GM12878 (cell line): ENCODE data around the gene SLC35C1. TPM values are rescaled to one million over a fixed set of nuclear protein-coding genes. Genes with fewer than 3 reads are reported as not detected.

Source experiments
- ATAC-seq: fragments of 200-7000 bp; cut with Tn5 transposase; 3 replicates; pipeline ENCODE4 v1.9.1; 2020; ENCODE audit warnings: mild to moderate bottlenecking, moderate library complexity
- BruUV-seq: library from RNA; stranded (reverse); fragments of 400-500 nt; replicated peaks from 2 replicates; lab custom pipeline; 2021; lab: Mats Ljungman, UMichigan
- CTCF ChIA-PET: fragments of 300-600 bp; sonication (Branson Sonifier 250); formaldehyde crosslinking; extraction: SDS; loops from one replicate; lab custom pipeline; 2021; ENCODE audit warnings: inconsistent platforms; lab: Yijun Ruan, JAX
- POLR2A ChIA-PET: fragments of 350-600 bp; formaldehyde crosslinking; extraction: SDS; loops from one replicate; lab custom pipeline; 2021; ENCODE audit warnings: inconsistent platforms; lab: Charles Lee
- RAD21 ChIA-PET: fragments of 300-600 bp; sonication (Branson Sonifier 250); formaldehyde crosslinking; loops from one replicate; lab custom pipeline; 2023; ENCODE audit warnings: antibody characterized with exemption; ENCODE audit not compliant: unreplicated experiment; lab: Charles Lee
- SMC1A ChIA-PET: fragments of 300-600 bp; sonication (Branson Sonifier 250); formaldehyde crosslinking; loops from one replicate; lab custom pipeline; 2023; ENCODE audit not compliant: unreplicated experiment, uncharacterized antibody; lab: Charles Lee
- DNase-seq: peaks from one replicate; pipeline ENCODE4 v3.0.0-alpha.2; 2011; ENCODE audit warnings: low read depth, low spot score
- FAIRE-seq: peaks from 3 replicates; lab custom pipeline; 2011; peaks lifted over from hg19 to GRCh38; lab: Jason Lieb, UNC
- H2AFZ ChIP-seq: 2 replicates; pipeline ENCODE4 v1.6.0; 2011; ENCODE audit warnings: low read depth, low read length, control low read depth; ENCODE audit not compliant: control insufficient read depth
- H3K27ac ChIP-seq: 2 replicates; pipeline ENCODE4 v1.5.1; 2011; ENCODE audit warnings: control low read depth; ENCODE audit not compliant: control insufficient read depth, insufficient read depth
- H3K27me3 ChIP-seq, 2 experiments: replicated peaks in 1 of 2; 2 replicates each; pipeline versions ENCODE4 v1.6.0 to v1.6.1; 2011; ENCODE audit warnings: low read length in 1 of 2; ENCODE audit not compliant: control insufficient read depth in 2 of 2, insufficient read depth in 2 of 2
- H3K36me3 ChIP-seq, 2 experiments: 2 replicates each; pipeline ENCODE4 v1.5.1; 2011; ENCODE audit warnings: low read length in 1 of 2; ENCODE audit not compliant: control insufficient read depth in 2 of 2, insufficient read depth in 2 of 2
- H3K4me1 ChIP-seq: 2 replicates; pipeline ENCODE4 v1.6.1; 2011; ENCODE audit warnings: mild to moderate bottlenecking, low read length, moderate library complexity, mixed read lengths; ENCODE audit not compliant: control insufficient read depth, insufficient read depth
- H3K4me2 ChIP-seq: 2 replicates; pipeline ENCODE4 v1.6.0; 2011; ENCODE audit warnings: control low read depth; ENCODE audit not compliant: control insufficient read depth, insufficient read depth
- H3K4me3 ChIP-seq: fragments of 200-600 bp; sonication (generic); 2 replicates; pipeline ENCODE4 v1.5.1; 2016
- H3K79me2 ChIP-seq: 2 replicates; pipeline ENCODE4 v1.6.0; 2011; ENCODE audit warnings: low read length; ENCODE audit not compliant: control insufficient read depth, insufficient read depth
- H3K9ac ChIP-seq: 2 replicates; pipeline ENCODE4 v1.8.0; 2011; ENCODE audit warnings: low read length, control low read depth, mixed read lengths; ENCODE audit not compliant: control insufficient read depth, insufficient read depth
- H3K9me3 ChIP-seq: replicated peaks from 3 replicates; pipeline ENCODE4 v1.5.1; 2011; ENCODE audit warnings: mild to moderate bottlenecking, low read length; ENCODE audit not compliant: control insufficient read depth, insufficient read depth
- H4K20me1 ChIP-seq: 2 replicates; pipeline ENCODE4 v1.6.0; 2011; ENCODE audit not compliant: control insufficient read depth, insufficient read depth
- ASH2L ChIP-seq: fragments of 300-600, 200-600 bp; sonication (generic); IDR thresholded peaks from 2 replicates; pipeline ENCODE4 v1.6.1; 2017; ENCODE audit warnings: low read depth, mild to moderate bottlenecking, borderline replicate concordance
- ATF7 ChIP-seq: fragments of 450-650 bp; IDR thresholded peaks from 2 replicates; pipeline ENCODE4 v1.6.1; 2016; ENCODE audit warnings: low read depth, mild to moderate bottlenecking
- CHD4 ChIP-seq: fragments of 200-600 bp; sonication (generic); IDR thresholded peaks from 2 replicates; pipeline ENCODE4 v1.6.1; 2016; ENCODE audit warnings: mild to moderate bottlenecking
- FOS ChIP-seq: IDR thresholded peaks from 3 replicates; pipeline ENCODE4 v1.6.1; 2011; ENCODE audit warnings: borderline replicate concordance; ENCODE audit not compliant: insufficient read length; ENCODE audit errors: extremely low read depth
- IKZF2 ChIP-seq, 2 experiments: fragments of 450-650 bp; IDR thresholded peaks; 2 replicates each; pipeline ENCODE4 v1.6.1; 2017; ENCODE audit warnings: mild to moderate bottlenecking in 2 of 2, moderate library complexity in 2 of 2
- IRF4 ChIP-seq: IDR thresholded peaks from 2 replicates; pipeline ENCODE4 v1.6.1; 2011; ENCODE audit warnings: low read depth, low read length
- JUNB ChIP-seq: IDR thresholded peaks from 2 replicates; pipeline ENCODE4 v1.6.1; 2016; ENCODE audit warnings: antibody characterized with exemption, mild to moderate bottlenecking
- LARP7 ChIP-seq: fragments of 450-650 bp; IDR thresholded peaks from 2 replicates; pipeline ENCODE4 v1.6.1; 2017; ENCODE audit warnings: mild to moderate bottlenecking
- MEF2B ChIP-seq: fragments of 450-650 bp; IDR thresholded peaks from 2 replicates; pipeline ENCODE4 v1.6.1; 2018; ENCODE audit warnings: mild to moderate bottlenecking, moderate library complexity; ENCODE audit not compliant: partially characterized antibody, poor library complexity, severe bottlenecking
- MYB ChIP-seq: fragments of 150-350 bp; IDR thresholded peaks from 2 replicates; pipeline ENCODE4 v1.6.1; 2014; ENCODE audit warnings: mild to moderate bottlenecking, low read depth, low read length, borderline replicate concordance
- NFIC ChIP-seq: IDR thresholded peaks from 2 replicates; pipeline ENCODE4 v1.6.1; 2012; ENCODE audit warnings: low read depth, mild to moderate bottlenecking, inconsistent platforms, low read length, moderate library complexity
- NFYB ChIP-seq: IDR thresholded peaks from 2 replicates; pipeline ENCODE4 v1.6.1; 2011; ENCODE audit warnings: low read depth, mild to moderate bottlenecking, low read length, improper control_type of control experiment, moderate library complexity; ENCODE audit not compliant: insufficient read depth
- NR2C1 ChIP-seq: fragments of 450-650 bp; IDR thresholded peaks from 2 replicates; pipeline ENCODE4 v1.6.1; 2017; ENCODE audit warnings: antibody characterized with exemption, mild to moderate bottlenecking, moderate library complexity
- PML ChIP-seq: IDR thresholded peaks from 2 replicates; pipeline ENCODE4 v1.6.1; 2012; ENCODE audit warnings: low read length, inconsistent platforms
- RB1 ChIP-seq: fragments of 450-650 bp; formaldehyde crosslinking; IDR thresholded peaks from 2 replicates; pipeline ENCODE4 v1.6.1; 2017; ENCODE audit warnings: mild to moderate bottlenecking, borderline replicate concordance
- RELA ChIP-seq: fragments of 450-650 bp; IDR thresholded peaks from 2 replicates; pipeline ENCODE4 v1.8.0; 2014; ENCODE audit warnings: borderline replicate concordance; ENCODE audit not compliant: partially characterized antibody
- SIN3A ChIP-seq: IDR thresholded peaks from 2 replicates; pipeline ENCODE4 v1.6.1; 2012; ENCODE audit warnings: low read depth, low read length, improper control_type of control experiment
- SREBF2 ChIP-seq: IDR thresholded peaks from 2 replicates; pipeline ENCODE4 v1.6.1; 2012; ENCODE audit warnings: mild to moderate bottlenecking, low read length
- STAT1 ChIP-seq: fragments of 450-650 bp; conservative IDR thresholded peaks from 2 replicates; pipeline ENCODE4 v1.6.1; 2014; ENCODE audit warnings: antibody characterized with exemption, mild to moderate bottlenecking
- TCF3 ChIP-seq: IDR thresholded peaks from 2 replicates; pipeline ENCODE4 v1.6.1; 2012; ENCODE audit warnings: low read depth, mild to moderate bottlenecking, low read length, borderline replicate concordance; ENCODE audit not compliant: insufficient read depth
- YY1 ChIP-seq: IDR thresholded peaks from 2 replicates; pipeline ENCODE4 v1.6.1; 2011; ENCODE audit warnings: low read depth, mild to moderate bottlenecking, low read length
- WGBS: methylation state at CpG from one replicate; pipeline ENCODE4 v1.1.6; 2016; ENCODE audit warnings: low lambda C conversion rate; ENCODE audit not compliant: insufficient replicate concordance, insufficient coverage; ENCODE audit errors: missing lambda C conversion rate; 5-methylcytosine and 5-hydroxymethylcytosine counted together
- in situ Hi-C: fragments of 300-500 bp; cut with MboI; formaldehyde crosslinking; loops from 9 replicates; pipeline ENCODE4 v1.14.3; 2018; ENCODE audit warnings: mixed read lengths
- intact Hi-C: fragments of 100-400 bp; cut with micrococcal nuclease; formaldehyde crosslinking; loops from one replicate; pipeline ENCODE4 v1.14.2; 2022; ENCODE audit not compliant: unreplicated experiment
- polyA plus RNA-seq, 11 experiments: library from polyadenylated mRNA; depleted of rRNA in 4 of 11; unstranded in 6 of 11; stranded (reverse) in 5 of 11; fragments of >200 nt; fragmentation: Nextera tagmentation in 4 of 11; fragmentation: Illumina TruSeq in 1 of 11; extraction: Ambion mirVana in 4 of 11; extraction: Trizol in 1 of 11; gene quantifications; 1 replicate in 1 of 11; 2 replicates in 10 of 11; pipeline versions ENCODE4 v1.2.1 to v1.2.3, GENCODE V29; 2011 to 2016; ENCODE audit warnings: inconsistent platforms in 2 of 11, missing spikeins in 2 of 11, low read depth in 1 of 11
- total RNA-seq, 4 experiments: library from RNA; depleted of rRNA in 3 of 4; stranded (reverse); fragments of >200 nt in 3 of 4; fragmentation: Illumina TruSeq in 1 of 4; extraction: Trizol in 1 of 4; gene quantifications; 2 replicates each; pipeline versions ENCODE4 v1.2.1 to v1.2.3, GENCODE V29; 2013 to 2021
- TF ChIP-seq, protein P1 (sequence below): IDR thresholded peaks from 2 replicates; pipeline ENCODE4 v1.6.1; 2011; ENCODE audit warnings: low read depth, mild to moderate bottlenecking, low read length, moderate library complexity, borderline replicate concordance; ENCODE audit errors: extremely low read depth

Gene SLC35C1
- total and polyA plus RNA-seq, 10 of the 15 experiments (the other 5 are each of a cell fraction or from before 2014, with no cell fraction given): 0.55 to 9.7 (median 4.3) TPM

DNA sequence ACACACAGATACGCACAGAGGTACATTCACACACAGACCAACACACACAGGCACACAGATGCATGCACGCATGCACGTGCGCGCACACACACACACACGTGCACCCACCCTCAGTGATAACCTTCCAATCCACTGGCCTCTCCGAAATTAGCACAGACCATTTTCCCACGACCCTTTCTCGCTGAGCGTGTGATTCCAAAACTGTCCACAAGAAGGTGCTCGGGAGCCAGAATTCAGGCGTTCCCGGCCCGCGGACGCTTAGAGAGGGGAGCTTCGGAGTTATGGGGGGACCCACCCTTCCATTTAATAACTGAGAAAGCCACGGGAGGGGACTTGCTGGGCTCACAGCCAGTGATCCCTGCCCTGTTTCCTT, 33.8 kb upstream of the SLC35C1 start (continued):
- no peak for TF ChIP-seq SIN3A
- TF ChIP-seq LARP7: no peak
- TF ChIP-seq STAT1: no peak
- no peak for TF ChIP-seq SREBF2
- peak; percentile 24 for TF ChIP-seq MEF2B
- no peak for TF ChIP-seq PML
- no peak for TF ChIP-seq NFIC

DNA sequence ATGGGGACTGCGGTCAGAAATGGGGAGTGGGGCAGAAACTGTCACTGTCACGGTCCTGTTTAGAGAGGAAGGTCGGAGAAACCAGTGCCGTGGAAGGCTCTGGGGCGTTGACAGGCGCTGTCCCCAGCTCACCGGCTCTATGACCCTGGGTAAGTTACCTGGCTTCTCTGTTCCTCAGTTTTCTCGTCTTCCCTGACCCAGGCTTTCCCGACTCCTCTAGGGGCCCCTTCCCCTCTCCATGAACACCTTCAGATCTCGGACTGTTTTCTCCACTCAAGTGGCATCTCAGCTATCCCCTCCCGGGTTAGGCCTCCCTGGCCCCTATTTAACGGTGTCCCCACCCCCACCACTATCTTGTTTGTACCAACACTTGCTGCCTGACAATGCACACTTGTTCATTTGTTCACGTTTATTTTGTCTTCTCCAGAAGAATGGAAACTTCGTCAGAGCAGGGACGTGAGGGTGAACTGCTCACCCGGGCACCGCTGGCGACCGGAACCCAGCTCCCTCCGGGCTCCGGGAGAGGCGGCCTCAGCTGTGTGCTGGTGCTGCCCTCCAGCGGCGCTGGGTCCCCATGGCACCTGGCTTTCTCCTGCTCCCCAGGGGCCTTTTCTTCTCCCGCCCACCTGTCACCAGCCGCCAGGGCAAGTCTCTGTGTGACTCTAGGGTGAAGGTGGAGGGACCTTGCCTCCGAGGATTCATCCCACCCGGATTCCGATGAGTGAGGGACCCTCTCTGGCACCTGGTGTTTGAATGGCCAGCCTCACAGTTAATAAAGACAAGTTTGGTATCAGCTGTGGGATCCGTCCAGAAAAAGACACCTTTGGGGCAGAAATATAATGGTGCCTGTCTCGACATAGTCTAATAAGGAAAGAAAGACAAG, 33.1 kb upstream of the SLC35C1 start:
- peak overlapping the region; percentile 82 for H2AFZ ChIP-seq
- no peaks in the 10 kb centered on the region for H3K79me2 ChIP-seq
- ATAC-seq: peak; percentile 97
- H4K20me1 ChIP-seq: no peaks in the 10 kb centered on the region
- intact Hi-C loops (loop anchor here (1.0 to 10.0 kb wide), 4 partner anchors 115 to 657 kb away; no protein-coding TSS in a partner anchor), in situ Hi-C loops (loop anchor here (10.0 kb wide), 1 partner anchor 397 kb away; no protein-coding TSS in a partner anchor)
- ChIA-PET CTCF (interaction anchor here (0.6 to 4.2 kb wide), 74 partner anchors 10 to 667 kb away, joined by 3 to 34 read pairs (median 4); partner anchors contain the start of genes CRY2, PEX16 and SLC35C1), RAD21 (interaction anchor here (0.7 to 2.3 kb wide), 22 partner anchors 10 to 860 kb away, joined by 3 to 20 read pairs (median 4); partner anchors contain the start of genes CRY2, PEX16 and SLC35C1), SMC1A (interaction anchor here (0.8 to 3.8 kb wide), 18 partner anchors 9 to 432 kb away, joined by 3 to 11 read pairs (median 4); no protein-coding TSS in a partner anchor), POLR2A (interaction anchor here (0.6 to 1.2 kb wide), 3 partner anchors 75 to 350 kb away, joined by 3 to 4 read pairs (median 4); partner anchors contain the start of gene CRY2)
- H3K9me3 ChIP-seq: no peaks in the 10 kb centered on the region
- H3K4me2 ChIP-seq: peak overlapping the region; percentile 98
- peaks cover 16% of the 10 kb centered on the region for H3K4me1 ChIP-seq
- no peak overlapping the region for H3K9ac ChIP-seq
- peaks cover 0 to 7% of the 10 kb centered on the region in 2 experiments; a peak in 2 of 4 replicates for H3K27me3 ChIP-seq
- DNase-seq: no peak
- no peak overlapping the region for H3K27ac ChIP-seq
- H3K4me3 ChIP-seq: peak overlapping the region; percentile 45; the same call in 1 of the 2 replicates
- WGBS: under 1% methylated on average over 31 of the region's 31 CpGs
- BruUV-seq: no TSS peak
- peak; percentile 52 for FAIRE-seq
- H3K36me3 ChIP-seq: no peaks in the 10 kb centered on the region
- TF ChIP-seq IRF4 (peak; percentile 51; the same call in 1 of the 2 replicates), FOS (no peak), RELA (no peak), IKZF2 (IDR thresholded peaks at IDR 0.05) (peak; percentile 43 to 49; a peak in 3 of 4 replicates), ATF7 (no peak), NFYB (no peak), ASH2L (no peak), YY1 (peak; percentile 54; the same call in 1 of the 2 replicates), CHD4 (no peak), MYB (no peak), RB1 (peak; percentile 77; the same call in 1 of the 2 replicates), JUNB (no peak), TCF3 (peak; percentile 84), NR2C1 (no peak)
- TF ChIP-seq, protein P1, sequence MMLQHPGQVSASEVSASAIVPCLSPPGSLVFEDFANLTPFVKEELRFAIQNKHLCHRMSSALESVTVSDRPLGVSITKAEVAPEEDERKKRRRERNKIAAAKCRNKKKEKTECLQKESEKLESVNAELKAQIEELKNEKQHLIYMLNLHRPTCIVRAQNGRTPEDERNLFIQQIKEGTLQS: no peak
